Non-pigmented ciliary epithelial cell (primary cell): ENCODE data around the gene BMP5.
"Not testable (repeated sequence)": the region's sequence is repeated elsewhere in the genome, so short reads cannot be mapped to it uniquely, and the experiment has no call there.

Experiments used
- DNase-seq: peaks from one replicate; pipeline ENCODE4 v3.0.0-alpha.2; 2010; ENCODE audit warnings: low read depth

Gene BMP5

GRCh38 chr6:55875400-55875799 lies at the start of gene BMP5:
Gene BMP5, minus strand, starts transcription at chr6:55875590. Its CDS starts 725 bp downstream, at chr6:55874865.
- no peak for DNase-seq

- DNase-seq: no peak
These were observed 47.0 kb upstream of the BMP5 start for GRCh38 chr6:55922406-55922805.

GRCh38 chr6:55919716-55920308 lies 44.4 kb upstream of the BMP5 start:
- DNase-seq: no peak

GRCh38 chr6:55918639-55919038 lies 43.2 kb upstream of the BMP5 start:
- DNase-seq: no peak

- no peak for DNase-seq
These were observed 42.5 kb upstream of the BMP5 start for GRCh38 chr6:55917751-55918415.

- DNase-seq: peak; percentile 37
These were observed 40.8 kb upstream of the BMP5 start for GRCh38 chr6:55916188-55916587.

GRCh38 chr6:55913228-55914195 lies 38.1 kb upstream of the BMP5 start:
- DNase-seq: no peak

GRCh38 chr6:55910466-55910865 lies 35.1 kb upstream of the BMP5 start:
- not testable (repeated sequence) for DNase-seq

- DNase-seq: not testable (repeated sequence)
These were observed 34.5 kb upstream of the BMP5 start for GRCh38 chr6:55909911-55910310.

- no peak for DNase-seq
These were observed 27.4 kb upstream of the BMP5 start for GRCh38 chr6:55902796-55903195.

GRCh38 chr6:55901765-55902270 lies 26.4 kb upstream of the BMP5 start:
- DNase-seq: no peak

GRCh38 chr6:55898342-55898741 lies 23.0 kb upstream of the BMP5 start:
- DNase-seq: no peak

GRCh38 chr6:55897346-55897745 lies 22.0 kb upstream of the BMP5 start:
- DNase-seq: no peak

- no peak for DNase-seq
These were observed 20.8 kb upstream of the BMP5 start for GRCh38 chr6:55895972-55896730.

- DNase-seq: no peak
These were observed 17.5 kb upstream of the BMP5 start for GRCh38 chr6:55892749-55893357.

- no peak for DNase-seq
These were observed 13.5 kb upstream of the BMP5 start for GRCh38 chr6:55888917-55889316.

- no peak for DNase-seq
These were observed 10.9 kb upstream of the BMP5 start for GRCh38 chr6:55886185-55886836.

- peak; percentile 69 for DNase-seq
These were observed 7.6 kb upstream of the BMP5 start for GRCh38 chr6:55882718-55883569.

- no peak for DNase-seq
These were observed 1.9 kb upstream of the BMP5 start for GRCh38 chr6:55877283-55877682.

- no peak for DNase-seq
These were observed 1.1 kb downstream of the BMP5 start for GRCh38 chr6:55874316-55874715.
